Pancreas (tissue), 10 donors: ENCODE data around the gene FKBP9. TPM values are rescaled to one million over a fixed set of nuclear protein-coding genes. Genes with fewer than 3 reads are reported as not detected.
A peak's percentile ranks its signal among the peaks of the same experiment; 100 is the strongest.

ENCODE experiments used
- ATAC-seq, 4 donors: fragments of 200-7000 bp; cut with Tn5 transposase; one replicate each; pipeline versions ENCODE4 v1.8.0 to v1.9.1; 2020; ENCODE audit warnings: mild to moderate bottlenecking in 4 of 4, moderate library complexity in 4 of 4
- DNase-seq, 6 donors: peaks; one replicate each; pipeline ENCODE4 v3.0.0-alpha.2; 2020
- FAIRE-seq: peaks from 2 replicates; lab custom pipeline; 2012; peaks lifted over from hg19 to GRCh38; lab: Jason Lieb, UNC
- H3K27ac ChIP-seq, 4 donors: fragments of 200-600 bp; sonication (generic); 1 replicate in 3 of 4; 2 replicates in 1 of 4; pipeline versions ENCODE4 v1.5.0 to v1.8.0; 2020
- H3K27me3 ChIP-seq, 4 donors: fragments of 200-600 bp; one replicate each; pipeline ENCODE4 v1.8.0; 2021
- H3K36me3 ChIP-seq, 3 donors: fragments of 200-600 bp; sonication (generic) in 1 of 3; one replicate each; pipeline versions ENCODE4 v1.5.0 to v1.8.0; 2020 to 2021
- H3K4me1 ChIP-seq, 3 donors: fragments of 200-600 bp; one replicate each; pipeline ENCODE4 v1.8.0; 2021
- H3K4me3 ChIP-seq, 4 donors: fragments of 200-600 bp; sonication (generic) in 2 of 4; one replicate each; pipeline versions ENCODE4 v1.5.0 to v1.8.0; 2020 to 2021
- H3K9me3 ChIP-seq, 4 donors: fragments of 200-600 bp; one replicate each; pipeline ENCODE4 v1.8.0; 2021
- WGBS, 2 donors: extraction: QIAGEN DNeasy Blood & Tissue Kit; methylation state at CpG; one replicate each; pipeline ENCODE4 v1.1.7; 2013; 5-methylcytosine and 5-hydroxymethylcytosine counted together
- intact Hi-C, 3 donors: fragments of 100-400 bp; cut with DNase I; formaldehyde crosslinking; loops; one replicate each; pipeline versions ENCODE4 v1.11.1 to v1.14.2; 2022
- polyA plus RNA-seq, 2 donors: library from polyadenylated mRNA; stranded (reverse); fragments of 200-250 nt; gene quantifications; one replicate each; pipeline ENCODE4 v1.2.3, GENCODE V29; 2013
- total RNA-seq, 6 donors: library from RNA; stranded (reverse); fragmentation: NEBNext Ultra II Directional in 4 of 6; extraction: Animal tissue kit (Norgen Biotek cat#: 25700) in 4 of 6; gene quantifications; one replicate each; pipeline versions ENCODE4 v1.2.1 to v1.2.4, GENCODE V29; 2021 to 2023
- TF ChIP-seq, protein P1 (sequence below), 4 donors: fragments of 200-600 bp; sonication (generic) in 3 of 4; IDR thresholded peaks; one replicate each; pipeline versions ENCODE4 v1.5.0 to v1.8.0; 2021; ENCODE audit warnings: antibody characterized with exemption in 4 of 4
- donor health status: healthy with polysubstance abuse.
- donor health status: DM: no; HTN: no; CAD: no; lungs with moderate emphysema.
- donor health status: DM: no; HTN: no; CAD: no.
- donor health status: control.
- donor health status: control.
- donor health status: Bipolar disorder and iron deficiency.
- donor health status: DM: yes; HTN: yes; CAD: no.
- donor health status: DM: no; HTN: no; CAD: no.
- donor health status: DM: no; HTN: no; CAD: no.
- donor health status: DM: yes; HTN: yes; CAD: no.

FKBP9 gene
- total and polyA plus RNA-seq, 8 donors = 20.0 to 82.4 (median 50.2) TPM

DNA sequence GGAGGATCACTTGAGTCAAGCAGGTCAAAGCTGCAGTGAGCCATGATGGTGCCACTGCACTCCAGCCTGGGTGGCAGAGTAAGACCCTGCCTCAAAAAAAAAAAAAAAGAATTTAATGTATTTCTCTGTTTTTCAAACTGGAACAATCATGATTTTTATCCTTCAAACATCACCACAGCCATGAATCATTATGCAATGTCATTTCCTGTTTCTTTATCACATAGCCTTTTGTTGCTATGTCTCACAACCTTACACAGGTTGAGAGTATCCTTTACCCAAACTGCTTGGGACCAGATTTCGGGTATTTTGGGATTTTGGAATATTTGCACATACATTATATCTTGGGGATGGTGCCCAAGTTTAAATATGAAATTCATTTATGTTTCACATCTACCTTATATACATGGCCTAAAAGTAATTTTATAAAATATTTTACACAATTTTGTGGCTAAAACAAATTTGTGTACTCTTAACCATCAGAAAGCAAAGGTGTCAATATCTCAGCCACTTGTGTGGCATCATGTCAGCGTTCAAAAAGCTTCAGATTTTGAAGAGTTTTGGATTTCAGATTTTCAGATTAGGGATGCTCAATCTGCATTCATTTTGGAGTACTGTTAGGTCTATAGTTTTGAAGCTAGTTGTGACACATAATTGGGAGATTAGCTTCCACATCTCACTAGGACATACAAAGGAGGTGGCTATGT, 97.2 kb downstream of the FKBP9 start:
- ATAC-seq (no peak), FAIRE-seq (no peak), DNase-seq (no peak)
- Histone ChIP-seq H3K9me3 (no peaks in the 10 kb centered on the region), H3K27ac (no peak overlapping the region), H3K27me3 (no peaks in the 10 kb centered on the region), H3K36me3 (no peaks in the 10 kb centered on the region), H3K4me3 (no peak overlapping the region), H3K4me1 (peaks cover 0 to 26% (median 12%) of the 10 kb centered on the region in 3 donors)
- TF ChIP-seq, protein P1, sequence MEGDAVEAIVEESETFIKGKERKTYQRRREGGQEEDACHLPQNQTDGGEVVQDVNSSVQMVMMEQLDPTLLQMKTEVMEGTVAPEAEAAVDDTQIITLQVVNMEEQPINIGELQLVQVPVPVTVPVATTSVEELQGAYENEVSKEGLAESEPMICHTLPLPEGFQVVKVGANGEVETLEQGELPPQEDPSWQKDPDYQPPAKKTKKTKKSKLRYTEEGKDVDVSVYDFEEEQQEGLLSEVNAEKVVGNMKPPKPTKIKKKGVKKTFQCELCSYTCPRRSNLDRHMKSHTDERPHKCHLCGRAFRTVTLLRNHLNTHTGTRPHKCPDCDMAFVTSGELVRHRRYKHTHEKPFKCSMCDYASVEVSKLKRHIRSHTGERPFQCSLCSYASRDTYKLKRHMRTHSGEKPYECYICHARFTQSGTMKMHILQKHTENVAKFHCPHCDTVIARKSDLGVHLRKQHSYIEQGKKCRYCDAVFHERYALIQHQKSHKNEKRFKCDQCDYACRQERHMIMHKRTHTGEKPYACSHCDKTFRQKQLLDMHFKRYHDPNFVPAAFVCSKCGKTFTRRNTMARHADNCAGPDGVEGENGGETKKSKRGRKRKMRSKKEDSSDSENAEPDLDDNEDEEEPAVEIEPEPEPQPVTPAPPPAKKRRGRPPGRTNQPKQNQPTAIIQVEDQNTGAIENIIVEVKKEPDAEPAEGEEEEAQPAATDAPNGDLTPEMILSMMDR (IDR thresholded peaks at IDR 0.05) = no peak
- intact Hi-C loops = loop anchor here in 1 of 3 donors (10.0 kb wide), 2 partner anchors 60 to 250 kb away; no protein-coding TSS in a partner anchor
- 90 to 93% methylated on average over 2 of the region's 2 CpGs for WGBS, 2 donors

DNA sequence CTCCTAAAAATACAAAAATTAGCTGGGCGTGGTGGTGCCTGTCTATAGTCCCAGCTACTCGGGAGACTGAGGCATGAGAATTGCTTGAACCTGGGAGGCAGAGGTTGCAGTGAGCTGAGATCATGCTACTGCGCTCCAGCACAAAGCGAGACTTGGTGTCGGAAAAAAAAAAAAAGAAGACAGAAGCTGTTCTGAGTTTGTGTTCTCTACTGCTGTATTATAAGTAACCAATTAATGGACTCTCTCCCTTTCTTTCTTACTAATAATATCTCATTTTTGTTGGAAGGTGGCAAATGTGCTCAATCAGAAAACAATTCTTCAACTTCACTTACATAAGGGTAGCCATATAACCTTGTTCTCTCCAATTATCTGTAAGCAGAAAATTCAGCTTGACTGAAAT, 97.9 kb downstream of the FKBP9 start:
- Histone ChIP-seq H3K4me1 (peaks cover 0 to 20% (median 8%) of the 10 kb centered on the region in 3 donors), H3K27ac (peak overlapping the region in 1 of 4 donors; percentile 28), H3K4me3 (no peak overlapping the region), H3K27me3 (no peaks in the 10 kb centered on the region), H3K36me3 (no peaks in the 10 kb centered on the region), H3K9me3 (no peaks in the 10 kb centered on the region)
- WGBS, 2 donors = 71 to 77% methylated on average over 5 of the region's 5 CpGs
- FAIRE-seq (no peak), DNase-seq (no peak), ATAC-seq (no peak)
- TF ChIP-seq, protein P1 (IDR thresholded peaks at IDR 0.05) = no peak
- intact Hi-C loops = loop anchor here in 1 of 3 donors (10.0 kb wide), 2 partner anchors 60 to 250 kb away; no protein-coding TSS in a partner anchor

Other genes starting within 250 kb of the FKBP9 start
- 10 to 100 TPM in 2 of 6 donors, 1 to 10 TPM in 4; 6.4 to 18.1 (median 7.5) TPM for gene KBTBD2, start 65.7 kb upstream of the FKBP9 start, total RNA-seq
- gene KBTBD2, start 65.7 kb upstream of the FKBP9 start, polyA plus RNA-seq = 10 to 100 TPM in 1 of 2 donors, 1 to 10 TPM in 1; 6.3 to 13.3 TPM
- 10 to 100 TPM; 15.6 to 30.3 (median 24.6) TPM for gene NT5C3A, start 105.3 kb downstream of the FKBP9 start, total RNA-seq
- gene NT5C3A, start 105.3 kb downstream of the FKBP9 start, polyA plus RNA-seq = 10 to 100 TPM; 13.8 to 25.1 TPM
- 10 to 100 TPM in 1 of 6 donors, 1 to 10 TPM in 5; 5.5 to 10.3 (median 7.1) TPM for gene RP9, start 152.0 kb downstream of the FKBP9 start, total RNA-seq
- 10 to 100 TPM in 1 of 2 donors, 1 to 10 TPM in 1; 8.1 to 20.1 TPM for gene RP9, start 152.0 kb downstream of the FKBP9 start, polyA plus RNA-seq
- gene BBS9, start 172.1 kb downstream of the FKBP9 start, total RNA-seq = 10 to 100 TPM in 1 of 6 donors, 1 to 10 TPM in 5; 4.4 to 10.8 (median 6.4) TPM
- 1 to 10 TPM; 2.6 to 3.4 TPM for gene BBS9, start 172.1 kb downstream of the FKBP9 start, polyA plus RNA-seq